Neural crest cell (in vitro differentiated cells): ENCODE results near the gene FHIT. TPM values are rescaled to one million over a fixed set of nuclear protein-coding genes. Genes with fewer than 3 reads are reported as not detected.

Experiments used
- DNase-seq: peaks from one replicate; pipeline ENCODE4 v3.0.0; 2021; ENCODE audit warnings: low read depth, mixed read lengths, low spot score
- H3K27ac Mint-ChIP-seq: one replicate; pipeline ENCODE4 v1.8.0; 2021; ENCODE audit warnings: mild to moderate bottlenecking, mixed read lengths; ENCODE audit not compliant: unreplicated experiment
- H3K27me3 Mint-ChIP-seq: 2 replicates; pipeline ENCODE4 v1.8.0; 2021; ENCODE audit warnings: low read depth, mild to moderate bottlenecking, mixed read lengths
- H3K36me3 Mint-ChIP-seq: 2 replicates; pipeline ENCODE4 v1.8.0; 2021; ENCODE audit warnings: low read depth, mild to moderate bottlenecking, mixed read lengths
- H3K4me1 Mint-ChIP-seq: 2 replicates; pipeline ENCODE4 v1.8.0; 2021; ENCODE audit warnings: mixed read lengths
- H3K4me3 Mint-ChIP-seq: one replicate; pipeline ENCODE4 v1.8.0; 2021; ENCODE audit warnings: mild to moderate bottlenecking, mixed read lengths
- H3K9me3 Mint-ChIP-seq: 2 replicates; pipeline ENCODE4 v1.8.0; 2021; ENCODE audit warnings: mixed read lengths
- total RNA-seq: library from RNA; stranded (reverse); gene quantifications from 2 replicates; pipeline ENCODE4 v1.2.1, GENCODE V29; 2021
- TF ChIP-seq, protein P1 (sequence below): fragments of 200-600 bp; sonication (generic); conservative IDR thresholded peaks from 2 replicates; pipeline ENCODE4 v1.5.0; 2021; ENCODE audit warnings: antibody characterized with exemption, mild to moderate bottlenecking

FHIT gene
- total RNA-seq, 1 donor from 2014 or later: 5.2 TPM

DNA sequence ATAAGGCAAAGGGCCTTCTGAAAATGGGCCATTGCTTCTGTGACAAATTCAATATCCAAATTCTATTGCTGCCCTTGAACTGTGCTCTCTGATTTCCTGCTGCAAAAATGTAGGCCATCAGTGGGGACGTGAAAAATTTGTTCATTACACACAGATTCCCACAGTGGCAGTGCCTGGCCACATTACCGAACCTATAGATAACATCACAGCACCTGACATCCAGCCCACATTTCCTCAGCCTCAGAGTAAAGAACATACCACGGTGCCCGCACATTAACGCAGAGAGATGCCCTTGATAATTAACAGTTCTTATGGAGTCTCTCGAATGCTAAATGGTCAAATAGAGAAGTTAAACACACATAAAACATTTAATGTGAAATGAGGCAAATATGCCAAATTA lies 1269.9 kb downstream of the FHIT start:
- Mint-ChIP-seq H3K4me3 (no peak overlapping the region), H3K27ac (no peak overlapping the region), H3K36me3 (no peaks in the 10 kb centered on the region), H3K4me1 (no peaks in the 10 kb centered on the region), H3K27me3 (no peaks in the 10 kb centered on the region), H3K9me3 (no peaks in the 10 kb centered on the region)
- DNase-seq: no peak
- TF ChIP-seq, protein P1, sequence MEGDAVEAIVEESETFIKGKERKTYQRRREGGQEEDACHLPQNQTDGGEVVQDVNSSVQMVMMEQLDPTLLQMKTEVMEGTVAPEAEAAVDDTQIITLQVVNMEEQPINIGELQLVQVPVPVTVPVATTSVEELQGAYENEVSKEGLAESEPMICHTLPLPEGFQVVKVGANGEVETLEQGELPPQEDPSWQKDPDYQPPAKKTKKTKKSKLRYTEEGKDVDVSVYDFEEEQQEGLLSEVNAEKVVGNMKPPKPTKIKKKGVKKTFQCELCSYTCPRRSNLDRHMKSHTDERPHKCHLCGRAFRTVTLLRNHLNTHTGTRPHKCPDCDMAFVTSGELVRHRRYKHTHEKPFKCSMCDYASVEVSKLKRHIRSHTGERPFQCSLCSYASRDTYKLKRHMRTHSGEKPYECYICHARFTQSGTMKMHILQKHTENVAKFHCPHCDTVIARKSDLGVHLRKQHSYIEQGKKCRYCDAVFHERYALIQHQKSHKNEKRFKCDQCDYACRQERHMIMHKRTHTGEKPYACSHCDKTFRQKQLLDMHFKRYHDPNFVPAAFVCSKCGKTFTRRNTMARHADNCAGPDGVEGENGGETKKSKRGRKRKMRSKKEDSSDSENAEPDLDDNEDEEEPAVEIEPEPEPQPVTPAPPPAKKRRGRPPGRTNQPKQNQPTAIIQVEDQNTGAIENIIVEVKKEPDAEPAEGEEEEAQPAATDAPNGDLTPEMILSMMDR: no peak

DNA sequence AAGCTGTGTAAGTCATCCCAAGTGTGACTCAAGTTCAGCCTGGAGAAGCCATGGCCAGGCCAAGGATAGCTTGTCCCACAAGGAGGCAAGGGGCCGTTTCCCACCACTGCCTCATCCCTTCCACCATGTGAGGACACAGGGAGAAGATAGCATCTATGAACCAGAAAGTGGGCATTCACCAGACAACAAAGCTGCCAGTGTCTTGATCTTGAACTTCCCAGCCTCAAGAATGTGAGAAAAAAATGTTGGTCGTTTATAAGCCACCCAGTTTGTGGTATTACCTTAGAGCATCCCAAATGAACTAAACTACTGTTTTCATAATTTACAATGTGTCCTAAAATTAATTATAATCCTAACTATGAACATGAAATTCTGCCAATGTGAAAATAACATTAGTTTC lies 1270.7 kb downstream of the FHIT start:
- DNase-seq: no peak
- Mint-ChIP-seq H3K36me3 (no peaks in the 10 kb centered on the region), H3K27ac (no peak overlapping the region), H3K9me3 (no peaks in the 10 kb centered on the region), H3K4me1 (no peaks in the 10 kb centered on the region), H3K4me3 (no peak overlapping the region), H3K27me3 (no peaks in the 10 kb centered on the region)
- TF ChIP-seq, protein P1: no peak

DNA sequence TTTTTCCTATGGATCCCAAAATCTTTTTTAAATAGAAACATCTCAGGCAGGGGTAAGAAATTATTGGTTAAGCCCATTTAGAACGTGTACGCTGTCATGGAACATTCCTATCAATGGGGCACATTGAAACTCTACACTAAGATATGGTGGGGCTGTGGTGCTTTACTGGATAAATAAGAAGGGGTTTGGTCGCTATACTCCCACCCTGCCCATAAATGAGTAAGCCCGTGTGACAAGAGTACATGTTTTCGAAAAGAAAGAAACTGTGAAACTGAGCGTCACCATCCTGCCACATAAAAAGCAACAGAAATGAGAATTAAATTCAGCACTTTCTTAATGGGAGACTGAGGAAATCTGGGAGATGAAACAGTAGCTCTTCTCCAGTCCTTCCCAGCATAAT lies 1271.7 kb downstream of the FHIT start:
- TF ChIP-seq, protein P1: no peak
- no peak for DNase-seq
- no peak overlapping the region for H3K4me3 Mint-ChIP-seq
- H3K36me3 Mint-ChIP-seq: no peaks in the 10 kb centered on the region
- H3K4me1 Mint-ChIP-seq: no peaks in the 10 kb centered on the region
- no peaks in the 10 kb centered on the region for H3K9me3 Mint-ChIP-seq
- H3K27ac Mint-ChIP-seq: no peak overlapping the region
- H3K27me3 Mint-ChIP-seq: no peaks in the 10 kb centered on the region

DNA sequence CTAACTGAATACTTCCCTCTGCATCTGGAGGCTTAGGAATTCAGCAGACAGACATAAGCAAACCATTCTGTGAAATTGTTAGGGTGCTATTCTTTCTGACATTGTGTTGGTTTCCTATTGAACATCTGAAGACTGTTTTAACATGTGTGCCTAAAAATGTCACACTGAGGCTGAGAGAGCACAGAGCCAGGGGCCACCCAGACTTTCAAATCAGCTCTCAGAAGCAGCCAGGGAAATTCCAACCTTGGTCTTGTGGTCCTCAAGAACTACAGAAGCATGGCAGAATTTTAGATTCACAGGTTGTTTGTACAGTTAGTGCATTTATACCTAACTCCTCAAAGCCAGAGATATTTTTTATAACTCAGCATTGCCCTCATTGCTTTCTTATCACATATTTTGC lies 1272.3 kb downstream of the FHIT start:
- Mint-ChIP-seq H3K4me3 (no peak overlapping the region), H3K27ac (no peak overlapping the region), H3K9me3 (no peaks in the 10 kb centered on the region), H3K27me3 (no peaks in the 10 kb centered on the region), H3K4me1 (no peaks in the 10 kb centered on the region), H3K36me3 (no peaks in the 10 kb centered on the region)
- no peak for DNase-seq
- TF ChIP-seq, protein P1: no peak

DNA sequence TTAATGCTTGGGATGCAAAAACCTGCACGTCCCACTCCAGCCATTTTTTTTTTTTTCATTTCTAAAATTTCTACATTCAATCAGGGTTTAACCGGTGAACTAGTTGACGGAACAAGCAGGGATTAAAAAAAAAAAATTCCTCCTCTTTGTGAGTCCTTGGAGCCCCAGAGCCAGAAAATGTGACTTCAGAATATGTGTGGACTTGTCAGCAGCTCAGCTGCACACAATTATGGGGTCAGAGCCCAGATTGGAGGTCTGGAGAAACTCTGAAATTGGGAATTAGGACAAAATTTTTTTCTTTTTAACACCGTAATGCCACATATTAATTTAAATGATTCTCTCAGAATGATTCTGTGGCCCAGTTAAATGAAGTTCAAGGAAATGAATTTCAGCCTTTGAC lies 1280.5 kb downstream of the FHIT start:
- H3K27ac Mint-ChIP-seq: no peak overlapping the region
- no peaks in the 10 kb centered on the region for H3K36me3 Mint-ChIP-seq
- TF ChIP-seq, protein P1: no peak
- H3K27me3 Mint-ChIP-seq: no peaks in the 10 kb centered on the region
- H3K9me3 Mint-ChIP-seq: peaks cover 6% of the 10 kb centered on the region
- H3K4me1 Mint-ChIP-seq: no peaks in the 10 kb centered on the region
- no peak overlapping the region for H3K4me3 Mint-ChIP-seq
- no peak for DNase-seq

- Mint-ChIP-seq H3K9me3 (peaks cover 6% of the 10 kb centered on the region), H3K27ac (no peak overlapping the region), H3K36me3 (no peaks in the 10 kb centered on the region), H3K4me3 (no peak overlapping the region), H3K4me1 (no peaks in the 10 kb centered on the region), H3K27me3 (no peaks in the 10 kb centered on the region)
- TF ChIP-seq, protein P1: no peak
- DNase-seq: no peak
These were observed 1280.9 kb downstream of the FHIT start for GRCh38 chr3:59970376-59970775.
